OCI-LY1 (cell line): ENCODE data around the gene NEK4.

Experiments used
- EZH2 ChIP-seq: fragments of 200-600 bp; sonication (generic), shearing (Covaris generic); IDR thresholded peaks from 2 replicates; pipeline ENCODE4 v1.8.0; 2017; ENCODE audit warnings: borderline replicate concordance, mixed run types, mild to moderate bottlenecking, antibody characterized with exemption, low read length, moderate library complexity, mixed read lengths
- TF ChIP-seq, protein P1 (sequence below): fragments of 200-600 bp; sonication (generic), shearing (Covaris generic); IDR thresholded peaks from 2 replicates; pipeline ENCODE4 v1.5.1; 2017; ENCODE audit warnings: mild to moderate bottlenecking, antibody characterized with exemption, low read length, moderate library complexity, mixed read lengths

DNA sequence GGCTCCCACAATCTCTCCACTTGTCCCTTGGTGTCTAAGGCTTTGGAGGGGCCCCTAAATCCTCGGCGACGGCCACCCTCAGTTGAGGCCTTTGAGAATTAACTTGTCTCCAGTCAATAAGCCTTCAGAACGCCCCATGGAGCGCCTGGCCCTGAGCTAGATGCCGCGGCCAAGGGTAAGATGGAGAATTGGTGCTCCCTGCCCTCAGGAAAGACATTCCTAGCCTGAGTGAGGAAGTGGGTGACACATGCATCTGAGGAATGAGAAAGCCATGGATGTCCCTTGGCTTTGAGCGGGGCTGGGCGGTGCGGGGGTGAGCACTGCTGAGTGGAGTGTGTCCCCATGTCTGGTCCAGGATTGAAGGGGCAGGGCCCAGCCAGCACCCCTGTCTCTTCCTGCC lies 46.5 kb upstream of the NEK4 start:
- TF ChIP-seq, protein P1, sequence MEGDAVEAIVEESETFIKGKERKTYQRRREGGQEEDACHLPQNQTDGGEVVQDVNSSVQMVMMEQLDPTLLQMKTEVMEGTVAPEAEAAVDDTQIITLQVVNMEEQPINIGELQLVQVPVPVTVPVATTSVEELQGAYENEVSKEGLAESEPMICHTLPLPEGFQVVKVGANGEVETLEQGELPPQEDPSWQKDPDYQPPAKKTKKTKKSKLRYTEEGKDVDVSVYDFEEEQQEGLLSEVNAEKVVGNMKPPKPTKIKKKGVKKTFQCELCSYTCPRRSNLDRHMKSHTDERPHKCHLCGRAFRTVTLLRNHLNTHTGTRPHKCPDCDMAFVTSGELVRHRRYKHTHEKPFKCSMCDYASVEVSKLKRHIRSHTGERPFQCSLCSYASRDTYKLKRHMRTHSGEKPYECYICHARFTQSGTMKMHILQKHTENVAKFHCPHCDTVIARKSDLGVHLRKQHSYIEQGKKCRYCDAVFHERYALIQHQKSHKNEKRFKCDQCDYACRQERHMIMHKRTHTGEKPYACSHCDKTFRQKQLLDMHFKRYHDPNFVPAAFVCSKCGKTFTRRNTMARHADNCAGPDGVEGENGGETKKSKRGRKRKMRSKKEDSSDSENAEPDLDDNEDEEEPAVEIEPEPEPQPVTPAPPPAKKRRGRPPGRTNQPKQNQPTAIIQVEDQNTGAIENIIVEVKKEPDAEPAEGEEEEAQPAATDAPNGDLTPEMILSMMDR: no peak
- no peak for TF ChIP-seq EZH2
